ENCODE data around the gene DAPK1. TPM values are rescaled to one million over a fixed set of nuclear protein-coding genes. Genes with fewer than 3 reads are reported as not detected.

Gene DAPK1
- total and polyA plus RNA-seq, 2 experiments from 2014 or later: 44.4 to 62.3 TPM

GRCh38 chr9:87533271-87533670 is 35.6 kb downstream of the DAPK1 start:
- H4K20me1 ChIP-seq (ENCODE audit: insufficient read depth, poor library complexity, severe bottlenecking): no peaks in the 10 kb centered on the region
- H3K4me3 ChIP-seq: no peak overlapping the region
- no peaks in the 10 kb centered on the region for H3K9me3 ChIP-seq (ENCODE audit: low read depth)
- no peaks in the 10 kb centered on the region for H3K36me3 ChIP-seq (replicated peaks; ENCODE audit: insufficient read depth, low read depth)
- H3K27me3 ChIP-seq: no peaks in the 10 kb centered on the region
- H3K4me1 ChIP-seq (ENCODE audit: insufficient read depth): no peaks in the 10 kb centered on the region
- WGBS (ENCODE audit: low lambda C conversion rate, missing lambda C conversion rate): 76% methylated on average over 2 of the region's 2 CpGs
- no peaks in the 10 kb centered on the region for H3K9me2 ChIP-seq (replicated peaks; ENCODE audit: insufficient read depth)
- no peak overlapping the region for H3K4me2 ChIP-seq
- DNase-seq (ENCODE audit: low spot score): no peak
- no peak overlapping the region for H3K27ac ChIP-seq
- peaks cover 57% of the 10 kb centered on the region for H3K79me2 ChIP-seq
- TF ChIP-seq CTCF (IDR thresholded peaks at IDR 0.05; ENCODE audit: poor library complexity): no peak
- no peak for TF ChIP-seq EZH2phosphoT487 (IDR thresholded peaks at IDR 0.05; ENCODE audit: low read depth, severe bottlenecking, unreplicated experiment)
- no peak for TF ChIP-seq EZH2 (IDR thresholded peaks at IDR 0.05; ENCODE audit: borderline replicate concordance)
- H2AFZ ChIP-seq: no peak overlapping the region

GRCh38 chr9:87534036-87534435 is 36.4 kb downstream of the DAPK1 start:
- no peaks in the 10 kb centered on the region for H3K9me3 ChIP-seq (ENCODE audit: low read depth)
- no peak overlapping the region for H2AFZ ChIP-seq
- H3K79me2 ChIP-seq: peaks cover 54% of the 10 kb centered on the region
- H3K4me1 ChIP-seq (ENCODE audit: insufficient read depth): no peaks in the 10 kb centered on the region
- H3K9me2 ChIP-seq (replicated peaks; ENCODE audit: insufficient read depth): no peaks in the 10 kb centered on the region
- no peak for TF ChIP-seq CTCF (IDR thresholded peaks at IDR 0.05; ENCODE audit: poor library complexity)
- TF ChIP-seq EZH2phosphoT487 (IDR thresholded peaks at IDR 0.05; ENCODE audit: low read depth, severe bottlenecking, unreplicated experiment): no peak
- TF ChIP-seq EZH2 (IDR thresholded peaks at IDR 0.05; ENCODE audit: borderline replicate concordance): no peak
- DNase-seq (ENCODE audit: low spot score): no peak
- H4K20me1 ChIP-seq (ENCODE audit: insufficient read depth, poor library complexity, severe bottlenecking): no peaks in the 10 kb centered on the region
- H3K27me3 ChIP-seq: no peaks in the 10 kb centered on the region
- H3K4me2 ChIP-seq: no peak overlapping the region
- no peaks in the 10 kb centered on the region for H3K36me3 ChIP-seq (replicated peaks; ENCODE audit: insufficient read depth, low read depth)
- no peak overlapping the region for H3K27ac ChIP-seq
- WGBS (ENCODE audit: low lambda C conversion rate, missing lambda C conversion rate): 97% methylated on average over 4 of the region's 4 CpGs
- no peak overlapping the region for H3K4me3 ChIP-seq

GRCh38 chr9:87534957-87535356 is 37.3 kb downstream of the DAPK1 start:
- Histone ChIP-seq H3K27me3 (no peaks in the 10 kb centered on the region), H3K4me2 (no peak overlapping the region), H3K79me2 (peaks cover 47% of the 10 kb centered on the region), H3K36me3 (replicated peaks; ENCODE audit: insufficient read depth, low read depth) (no peaks in the 10 kb centered on the region), H2AFZ (no peak overlapping the region), H3K4me1 (ENCODE audit: insufficient read depth) (no peaks in the 10 kb centered on the region), H3K9me3 (ENCODE audit: low read depth) (no peaks in the 10 kb centered on the region), H4K20me1 (ENCODE audit: insufficient read depth, poor library complexity, severe bottlenecking) (no peaks in the 10 kb centered on the region), H3K9me2 (replicated peaks; ENCODE audit: insufficient read depth) (no peaks in the 10 kb centered on the region), H3K4me3 (no peak overlapping the region), H3K27ac (no peak overlapping the region)
- TF ChIP-seq EZH2 (IDR thresholded peaks at IDR 0.05; ENCODE audit: borderline replicate concordance) (no peak), CTCF (IDR thresholded peaks at IDR 0.05; ENCODE audit: poor library complexity) (no peak), EZH2phosphoT487 (IDR thresholded peaks at IDR 0.05; ENCODE audit: low read depth, severe bottlenecking, unreplicated experiment) (no peak)
- no peak for DNase-seq (ENCODE audit: low spot score)
- WGBS (ENCODE audit: low lambda C conversion rate, missing lambda C conversion rate): 60% methylated on average over 2 of the region's 2 CpGs
